ENCODE measurements around the gene GPLD1.

DNA sequence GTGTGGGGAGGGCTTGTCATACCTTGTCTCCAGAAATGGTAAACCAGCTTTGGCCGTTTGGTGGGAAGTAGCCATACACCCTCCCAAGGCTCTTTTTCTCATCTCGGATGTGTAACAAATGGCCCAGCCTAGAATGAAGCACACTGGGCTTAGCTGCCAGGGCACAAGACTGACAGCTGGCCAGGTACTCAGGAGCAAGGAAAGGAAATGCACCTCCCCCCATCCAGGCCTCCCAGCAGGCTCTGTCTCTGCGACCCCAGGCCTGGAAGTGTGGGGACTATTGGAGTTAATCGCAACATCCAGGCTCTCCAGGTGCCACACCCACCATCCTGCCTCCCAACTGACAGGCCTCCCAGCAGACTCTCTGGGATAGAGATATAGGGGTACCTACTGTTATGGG, 43.7 kb downstream of the GPLD1 start:
- TF ChIP-seq, protein P1, sequence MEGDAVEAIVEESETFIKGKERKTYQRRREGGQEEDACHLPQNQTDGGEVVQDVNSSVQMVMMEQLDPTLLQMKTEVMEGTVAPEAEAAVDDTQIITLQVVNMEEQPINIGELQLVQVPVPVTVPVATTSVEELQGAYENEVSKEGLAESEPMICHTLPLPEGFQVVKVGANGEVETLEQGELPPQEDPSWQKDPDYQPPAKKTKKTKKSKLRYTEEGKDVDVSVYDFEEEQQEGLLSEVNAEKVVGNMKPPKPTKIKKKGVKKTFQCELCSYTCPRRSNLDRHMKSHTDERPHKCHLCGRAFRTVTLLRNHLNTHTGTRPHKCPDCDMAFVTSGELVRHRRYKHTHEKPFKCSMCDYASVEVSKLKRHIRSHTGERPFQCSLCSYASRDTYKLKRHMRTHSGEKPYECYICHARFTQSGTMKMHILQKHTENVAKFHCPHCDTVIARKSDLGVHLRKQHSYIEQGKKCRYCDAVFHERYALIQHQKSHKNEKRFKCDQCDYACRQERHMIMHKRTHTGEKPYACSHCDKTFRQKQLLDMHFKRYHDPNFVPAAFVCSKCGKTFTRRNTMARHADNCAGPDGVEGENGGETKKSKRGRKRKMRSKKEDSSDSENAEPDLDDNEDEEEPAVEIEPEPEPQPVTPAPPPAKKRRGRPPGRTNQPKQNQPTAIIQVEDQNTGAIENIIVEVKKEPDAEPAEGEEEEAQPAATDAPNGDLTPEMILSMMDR (IDR thresholded peaks at IDR 0.05; ENCODE audit: low read depth, low read length, poor library complexity, severe bottlenecking): no peak
- TF ChIP-seq EZH2phosphoT487 (IDR thresholded peaks at IDR 0.05; ENCODE audit: borderline replicate concordance, low read length): no peak
